Colonic mucosa (tissue), 4 donors: Measurements from ENCODE around the gene MGAM2. TPM values are rescaled to one million over a fixed set of nuclear protein-coding genes. Genes with fewer than 3 reads are reported as not detected.

Experiments
- DNase-seq: peaks from one replicate; pipeline ENCODE4 v3.0.0-alpha.2; 2020
- H3K27ac ChIP-seq: fragments of 200-600 bp; one replicate; pipeline ENCODE4 v1.8.0; 2021
- H3K27me3 ChIP-seq: fragments of 200-600 bp; one replicate; pipeline ENCODE4 v1.8.0; 2021
- H3K36me3 ChIP-seq: fragments of 200-600 bp; one replicate; pipeline ENCODE4 v1.8.0; 2021
- H3K4me1 ChIP-seq: fragments of 200-600 bp; one replicate; pipeline ENCODE4 v1.8.0; 2021; ENCODE audit warnings: mild to moderate bottlenecking
- H3K4me3 ChIP-seq: fragments of 200-600 bp; one replicate; pipeline ENCODE4 v1.8.0; 2021
- H3K9ac ChIP-seq, 2 donors: one replicate each; pipeline ENCODE4 v1.7.0; 2013; ENCODE audit warnings: control low read depth in 2 of 2, low read depth in 2 of 2, low read length in 2 of 2
- H3K9me3 ChIP-seq: fragments of 200-600 bp; one replicate; pipeline ENCODE4 v1.8.0; 2021
- CTCF ChIP-seq: fragments of 200-600 bp; IDR thresholded peaks from one replicate; pipeline ENCODE4 v1.8.0; 2022; ENCODE audit warnings: antibody characterized with exemption, mild to moderate bottlenecking
- intact Hi-C: fragments of 100-400 bp; cut with DNase I; formaldehyde crosslinking; loops from one replicate; pipeline ENCODE4 v1.14.1; 2022
- total RNA-seq, 2 donors: library from RNA; stranded (reverse); fragmentation: NEBNext Ultra II Directional in 1 of 2; extraction: Animal tissue kit (Norgen Biotek cat#: 25700) in 1 of 2; gene quantifications; one replicate each; pipeline ENCODE4 v1.2.1, GENCODE V29; 2021
- donor health status: healthy.
- donor health status: DM: no; HTN: no; CAD: no.
- donor health status: DM: no; HTN: no; CAD: no.

Gene MGAM2
- total RNA-seq, 2 donors from 2014 or later = 7.5 to 26.4 TPM

- no peaks in the 10 kb centered on the region for H3K27me3 ChIP-seq
- no peak overlapping the region for H3K4me3 ChIP-seq
- H3K9ac ChIP-seq = no peak overlapping the region
- H3K4me1 ChIP-seq = no peaks in the 10 kb centered on the region
- DNase-seq = no peak
- H3K27ac ChIP-seq = no peak overlapping the region
- intact Hi-C loops = no loop called here
- TF ChIP-seq CTCF = no peak
- no peaks in the 10 kb centered on the region for H3K9me3 ChIP-seq
- H3K36me3 ChIP-seq = no peaks in the 10 kb centered on the region
Observed at GRCh38 chr7:142085428-142085827, 26.1 kb upstream of the MGAM2 start.

GRCh38 chr7:142088022-142088714, 23.4 kb upstream of the MGAM2 start:
- H3K36me3 ChIP-seq = no peaks in the 10 kb centered on the region
- intact Hi-C loops = no loop called here
- DNase-seq = no peak

GRCh38 chr7:142089035-142089434, 22.5 kb upstream of the MGAM2 start:
- H3K27me3 ChIP-seq = no peaks in the 10 kb centered on the region
- H3K9ac ChIP-seq = no peak overlapping the region
- H3K9me3 ChIP-seq = no peaks in the 10 kb centered on the region
- intact Hi-C loops = no loop called here
- H3K27ac ChIP-seq = no peak overlapping the region
- H3K4me1 ChIP-seq = no peaks in the 10 kb centered on the region
- H3K36me3 ChIP-seq = no peaks in the 10 kb centered on the region
- TF ChIP-seq CTCF = no peak
- no peak for DNase-seq
- no peak overlapping the region for H3K4me3 ChIP-seq

More at GRCh38 chr7:142088022-142088714, 23.4 kb upstream of the MGAM2 start:
- no peak overlapping the region for H3K9ac ChIP-seq
- H3K4me1 ChIP-seq = no peaks in the 10 kb centered on the region
- no peak overlapping the region for H3K27ac ChIP-seq
- no peak for TF ChIP-seq CTCF
- no peaks in the 10 kb centered on the region for H3K9me3 ChIP-seq
- no peaks in the 10 kb centered on the region for H3K27me3 ChIP-seq
- H3K4me3 ChIP-seq = no peak overlapping the region

DNA sequence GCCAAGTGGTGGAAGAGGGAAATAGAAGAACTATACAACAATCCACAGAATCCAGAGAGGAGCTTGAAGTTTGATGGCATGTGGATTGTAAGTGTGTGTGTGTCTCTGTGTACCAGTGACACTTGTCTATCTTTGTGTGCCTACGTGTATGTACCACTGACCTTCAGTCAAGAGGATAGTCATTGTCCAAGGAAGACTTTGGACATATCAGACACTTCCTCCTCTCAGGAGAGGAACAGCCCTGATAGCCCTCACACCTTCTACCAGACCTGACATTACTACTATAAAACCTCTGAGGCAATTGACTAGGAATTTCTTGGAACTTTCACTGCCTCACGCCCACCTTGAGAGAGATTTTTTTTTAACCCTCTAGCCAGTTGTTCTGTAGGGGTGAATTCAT, 19.6 kb upstream of the MGAM2 start:
- Histone ChIP-seq H3K4me3 (no peak overlapping the region), H3K36me3 (no peaks in the 10 kb centered on the region), H3K9ac (no peak overlapping the region), H3K27me3 (no peaks in the 10 kb centered on the region), H3K9me3 (no peaks in the 10 kb centered on the region), H3K4me1 (no peaks in the 10 kb centered on the region), H3K27ac (no peak overlapping the region)
- intact Hi-C loops = no loop called here
- no peak for TF ChIP-seq CTCF
- no peak for DNase-seq

DNA sequence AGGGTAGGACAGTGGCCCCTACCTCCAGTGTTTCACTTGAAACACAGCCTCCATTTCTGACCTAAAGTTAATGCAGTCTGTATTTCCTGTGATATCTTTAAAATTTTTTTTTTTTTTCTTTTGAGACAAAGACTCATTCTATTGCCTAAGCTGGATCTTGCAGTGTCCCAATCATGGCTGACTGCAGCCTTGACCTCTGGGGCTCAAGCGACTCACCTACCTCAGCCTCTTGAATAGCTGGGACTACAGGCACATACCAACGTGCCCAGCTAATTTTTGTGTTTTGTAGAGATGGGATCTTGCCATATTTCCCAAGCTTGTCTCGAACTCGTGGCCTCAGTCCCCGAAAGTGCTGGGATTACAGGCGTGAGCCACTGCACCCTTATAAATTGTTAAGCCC, 16.7 kb upstream of the MGAM2 start:
- Histone ChIP-seq H3K4me3 (no peak overlapping the region), H3K9me3 (no peaks in the 10 kb centered on the region), H3K9ac (no peak overlapping the region), H3K27me3 (no peaks in the 10 kb centered on the region), H3K4me1 (no peaks in the 10 kb centered on the region), H3K36me3 (no peaks in the 10 kb centered on the region), H3K27ac (no peak overlapping the region)
- intact Hi-C loops = loop anchor here (2.0 kb wide), 1 partner anchor 30 kb away; no protein-coding TSS in a partner anchor
- no peak for DNase-seq
- TF ChIP-seq CTCF = no peak
